ENCODE data around the gene PSMD13. TPM values are rescaled to one million over a fixed set of nuclear protein-coding genes. Genes with fewer than 3 reads are reported as not detected.
A peak's percentile ranks its signal among the peaks of the same experiment; 100 is the strongest.

Gene PSMD13
- total and polyA plus RNA-seq, 2 of the 13 experiments (the other 11 are each of a cell fraction or from before 2014, with no cell fraction given) = 83.0 to 117 TPM

DNA sequence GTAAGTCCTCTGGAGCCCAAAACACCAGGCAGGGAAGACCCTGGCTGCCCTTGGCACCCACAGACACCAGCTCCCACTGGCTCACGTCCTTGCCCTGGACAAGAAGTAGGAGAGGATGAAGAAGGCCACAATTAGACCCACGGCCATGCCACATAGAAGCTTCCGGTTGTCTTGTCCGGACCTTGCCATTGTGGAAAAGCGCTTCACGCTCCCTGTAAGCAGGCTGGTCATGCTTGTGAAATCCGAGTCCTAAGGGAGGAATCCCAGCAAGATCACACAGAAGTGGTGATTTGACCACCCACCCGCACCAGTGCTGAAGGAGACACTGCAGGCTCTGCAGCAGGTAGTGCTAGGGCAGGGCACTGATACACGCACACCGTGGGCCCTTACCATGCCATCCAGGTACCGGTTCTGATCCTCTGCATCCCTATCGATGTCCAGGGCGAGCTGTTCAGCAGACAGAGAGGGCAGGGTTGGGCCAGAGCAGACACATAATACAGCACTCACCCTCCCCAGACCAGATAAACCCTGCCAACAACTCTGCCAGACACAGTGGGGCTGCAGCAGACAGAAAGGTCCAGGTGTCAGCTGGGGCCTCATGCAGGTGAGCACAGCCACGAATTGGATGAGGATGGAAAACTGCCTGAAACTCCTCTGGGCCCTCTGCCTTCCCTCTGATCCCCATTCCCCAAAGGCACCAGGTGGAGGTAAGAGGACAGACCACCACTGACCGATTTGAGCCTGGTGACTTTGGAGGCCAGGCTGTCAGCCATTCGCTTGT is 31.4 kb upstream of the PSMD13 start:
- peaks cover 40% of the 10 kb centered on the region for H3K79me2 ChIP-seq (ENCODE audit: insufficient read depth, low read length)
- no peaks in the 10 kb centered on the region; a peak in 1 of 5 replicates for H3K27me3 ChIP-seq (ENCODE audit: control insufficient read depth in 1 of 2, insufficient read depth in 2 of 2, low read length in 2 of 2)
- H3K9me3 ChIP-seq (ENCODE audit: low read length) = no peaks in the 10 kb centered on the region
- H3K4me2 ChIP-seq (ENCODE audit: low read depth, low read length) = peak overlapping the region; percentile 97
- BruUV-seq (replicated peaks) = no TSS peak
- ChIA-PET POLR2A (interaction anchor here (2.3 to 2.4 kb wide), 2 partner anchors 11 to 166 kb away, joined by 5 to 41 read pairs; no protein-coding TSS in a partner anchor), CTCF (ENCODE audit: low intra/inter-chr PET ratio, low total read pairs) (no interaction called here)
- H3K27ac ChIP-seq (ENCODE audit: extremely low read length, insufficient read depth, low read length) = no peak overlapping the region
- H2AFZ ChIP-seq (ENCODE audit: low read length) = no peak overlapping the region
- peak overlapping the region; percentile 100 for H3K9ac ChIP-seq (ENCODE audit: insufficient read depth, low read depth, low read length)
- peaks cover 6 to 32% of the 10 kb centered on the region in 2 experiments; a peak in 4 of 5 replicates for H3K36me3 ChIP-seq (replicated peaks in 1 of 2; ENCODE audit: control insufficient read depth in 1 of 2, insufficient read depth in 2 of 2, low read length in 2 of 2)
- intact Hi-C loops (cut with micrococcal nuclease; ENCODE audit: unreplicated experiment) (loop anchor here (2.0 kb wide), 1 partner anchor 31 kb away; the partner anchor contains the start of genes PSMD13 and SIRT3), in situ Hi-C loops (cut with HindIII; ENCODE audit: extremely low pct_ligation_motif_present, low pct_unique_long_range_greater_than_20kb) (no loop called here)
- peak overlapping the region in 1 of 3 experiments; percentile 90; a peak in 3 of 6 replicates for H3K4me3 ChIP-seq (replicated peaks in 1 of 3; ENCODE audit: insufficient read depth in 1 of 3, low read depth in 2 of 3, low read length in 3 of 3)
- no peak for DNase-seq (ENCODE audit: low spot score)
- ATAC-seq = no peak
- H4K20me1 ChIP-seq (ENCODE audit: insufficient read depth, low read length) = peaks cover 7% of the 10 kb centered on the region; the same call in 1 of the 2 replicates
- WGBS (ENCODE audit: low lambda C conversion rate) = 90% methylated on average over 6 of the region's 16 CpGs
- 0 out of 2 replicates have a peak, but pooled peaks have one; percentile 3 for TF ChIP-seq POLR2AphosphoS5 (IDR thresholded peaks at IDR 0.05; ENCODE audit: low read depth, low read length)
- no peak for TF ChIP-seq MAF1 (CRISPR knock-in tag; IDR thresholded peaks at IDR 0.05; ENCODE audit: borderline replicate concordance)
- TF ChIP-seq, protein P1, sequence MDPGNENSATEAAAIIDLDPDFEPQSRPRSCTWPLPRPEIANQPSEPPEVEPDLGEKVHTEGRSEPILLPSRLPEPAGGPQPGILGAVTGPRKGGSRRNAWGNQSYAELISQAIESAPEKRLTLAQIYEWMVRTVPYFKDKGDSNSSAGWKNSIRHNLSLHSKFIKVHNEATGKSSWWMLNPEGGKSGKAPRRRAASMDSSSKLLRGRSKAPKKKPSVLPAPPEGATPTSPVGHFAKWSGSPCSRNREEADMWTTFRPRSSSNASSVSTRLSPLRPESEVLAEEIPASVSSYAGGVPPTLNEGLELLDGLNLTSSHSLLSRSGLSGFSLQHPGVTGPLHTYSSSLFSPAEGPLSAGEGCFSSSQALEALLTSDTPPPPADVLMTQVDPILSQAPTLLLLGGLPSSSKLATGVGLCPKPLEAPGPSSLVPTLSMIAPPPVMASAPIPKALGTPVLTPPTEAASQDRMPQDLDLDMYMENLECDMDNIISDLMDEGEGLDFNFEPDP (CRISPR knock-in tag; conservative IDR thresholded peaks at IDR 0.05) = 0 out of 2 replicates have a peak, but pooled peaks have one; percentile 53
- no peak for FAIRE-seq
- peaks cover 37% of the 10 kb centered on the region for H3K4me1 ChIP-seq (ENCODE audit: insufficient read depth, low read length)

GRCh38 chr11:206002-206384 is 30.8 kb upstream of the PSMD13 start:
- in situ Hi-C loops (cut with HindIII; ENCODE audit: extremely low pct_ligation_motif_present, low pct_unique_long_range_greater_than_20kb) = no loop called here
- H3K4me3 ChIP-seq (replicated peaks in 1 of 3; ENCODE audit: insufficient read depth in 1 of 3, low read depth in 2 of 3, low read length in 3 of 3) = peak overlapping the region; percentile 75 to 90 (median 89)
- no TSS peak for BruUV-seq (replicated peaks)
- no peaks in the 10 kb centered on the region; a peak in 1 of 5 replicates for H3K27me3 ChIP-seq (ENCODE audit: control insufficient read depth in 1 of 2, insufficient read depth in 2 of 2, low read length in 2 of 2)
- no peak for DNase-seq (ENCODE audit: low spot score)
- peak overlapping the region; percentile 97 for H3K4me2 ChIP-seq (ENCODE audit: low read depth, low read length)
- ATAC-seq = no peak
- ChIA-PET POLR2A (interaction anchor here (1.3 to 3.9 kb wide), 7 partner anchors 10 to 301 kb away, joined by 4 to 41 read pairs (median 9); partner anchors contain the start of genes RNH1 and SIRT3), CTCF (ENCODE audit: low intra/inter-chr PET ratio, low total read pairs) (no interaction called here)
- H3K9ac ChIP-seq (ENCODE audit: insufficient read depth, low read depth, low read length) = peak overlapping the region; percentile 100
- 75% methylated on average over 7 of the region's 7 CpGs for WGBS (ENCODE audit: low lambda C conversion rate)
- no peaks in the 10 kb centered on the region for H3K9me3 ChIP-seq (ENCODE audit: low read length)
- peaks cover 7% of the 10 kb centered on the region; the same call in 1 of the 2 replicates for H4K20me1 ChIP-seq (ENCODE audit: insufficient read depth, low read length)
- H2AFZ ChIP-seq (ENCODE audit: low read length) = no peak overlapping the region
- H3K36me3 ChIP-seq (replicated peaks in 1 of 2; ENCODE audit: control insufficient read depth in 1 of 2, insufficient read depth in 2 of 2, low read length in 2 of 2) = peaks cover 12 to 38% of the 10 kb centered on the region in 2 experiments
- intact Hi-C loops (cut with micrococcal nuclease; ENCODE audit: unreplicated experiment) = loop anchor here (2.0 kb wide), 1 partner anchor 31 kb away; the partner anchor contains the start of genes PSMD13 and SIRT3
- peak overlapping the region; percentile 96 for H3K27ac ChIP-seq (ENCODE audit: extremely low read length, insufficient read depth, low read length)
- H3K4me1 ChIP-seq (ENCODE audit: insufficient read depth, low read length) = peaks cover 37% of the 10 kb centered on the region
- peaks cover 46% of the 10 kb centered on the region for H3K79me2 ChIP-seq (ENCODE audit: insufficient read depth, low read length)
- no peak for FAIRE-seq
- TF ChIP-seq MED8 (CRISPR knock-in tag; IDR thresholded peaks at IDR 0.05; ENCODE audit: insufficient replicate concordance) (peak; percentile 35), SNRNP70 (IDR thresholded peaks at IDR 0.05; ENCODE audit: low read depth, low read length) (no peak), CHD2 (IDR thresholded peaks at IDR 0.05; ENCODE audit: low read depth, low read length) (no peak), ZNF143 (CRISPR knock-in tag; IDR thresholded peaks at IDR 0.05) (no peak), FOXA1 (IDR thresholded peaks at IDR 0.05) (no peak), FOXA1 (CRISPR knock-in tag; IDR thresholded peaks at IDR 0.05) (peak; percentile 13; the same call in 1 of the 2 replicates), ZFP91 (CRISPR knock-in tag; IDR thresholded peaks at IDR 0.05; ENCODE audit: borderline replicate concordance) (0 out of 2 replicates have a peak, but pooled peaks have one; percentile 31), ZNF337 (CRISPR knock-in tag; IDR thresholded peaks at IDR 0.05; ENCODE audit: borderline replicate concordance, low read depth) (no peak), ZNF234 (CRISPR knock-in tag; conservative IDR thresholded peaks at IDR 0.05) (no peak)

All from HepG2 (cell line).